Esophagus squamous epithelium (tissue), 4 donors: Measurements from ENCODE around the gene MCCD1.

ENCODE experiments used
- CTCF ChIP-seq, 6 experiments: fragments of 450-650 bp in 4 of 6; fragments of 200-600 bp in 2 of 6; sonication (generic) in 2 of 6; IDR thresholded peaks; one replicate each; pipeline ENCODE4 v1.5.1; 2016 to 2019; ENCODE audit warnings: antibody characterized with exemption in 6 of 6, mild to moderate bottlenecking in 4 of 6, moderate library complexity in 4 of 6
- POLR2A ChIP-seq, 4 donors: fragments of 450-650 bp; IDR thresholded peaks; one replicate each; pipeline ENCODE4 v1.6.1; 2017; ENCODE audit warnings: antibody characterized with exemption in 4 of 4, mild to moderate bottlenecking in 4 of 4, moderate library complexity in 3 of 4

GRCh38 chr6:31558318-31558625, 29.5 kb downstream of the MCCD1 start:
- TF ChIP-seq CTCF (IDR thresholded peaks at IDR 0.05): no peak
- no peak for TF ChIP-seq POLR2A (IDR thresholded peaks at IDR 0.05)
